Hippocampal formation (tissue), 2 donors: ENCODE results near the gene KRT73.

ENCODE experiments used
- DNase-seq, 2 donors: peaks; one replicate each; lab custom pipeline; 2025; lab: John Stamatoyannopoulos, UW

Gene KRT73

GRCh38 chr12:52570511-52570910 is 47.8 kb downstream of the KRT73 start:
- no peak for DNase-seq

DNA sequence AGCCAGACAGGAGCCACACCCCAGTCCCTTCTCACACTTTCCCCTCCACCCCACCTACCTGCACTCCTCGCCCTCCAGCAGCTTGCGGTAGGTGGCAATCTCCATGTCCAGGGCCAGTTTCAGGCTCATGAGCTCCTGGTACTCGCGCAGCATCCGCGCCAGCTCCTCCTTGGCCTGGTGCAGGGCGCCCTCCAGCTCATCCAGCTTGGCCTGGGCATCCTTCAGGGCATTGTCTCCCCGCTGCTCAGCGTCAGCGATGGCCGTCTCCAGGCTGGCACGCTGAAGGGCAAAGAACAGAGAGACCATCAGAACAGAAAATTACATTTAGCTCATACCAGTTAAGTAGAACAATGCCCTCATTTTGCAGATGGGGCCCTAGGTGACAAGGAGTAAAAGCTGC is 50.2 kb downstream of the KRT73 start:
- DNase-seq: peak in 1 of 2 donors; percentile 6

- DNase-seq: no peak
These were observed 51.5 kb downstream of the KRT73 start for GRCh38 chr12:52566847-52567291.

DNA sequence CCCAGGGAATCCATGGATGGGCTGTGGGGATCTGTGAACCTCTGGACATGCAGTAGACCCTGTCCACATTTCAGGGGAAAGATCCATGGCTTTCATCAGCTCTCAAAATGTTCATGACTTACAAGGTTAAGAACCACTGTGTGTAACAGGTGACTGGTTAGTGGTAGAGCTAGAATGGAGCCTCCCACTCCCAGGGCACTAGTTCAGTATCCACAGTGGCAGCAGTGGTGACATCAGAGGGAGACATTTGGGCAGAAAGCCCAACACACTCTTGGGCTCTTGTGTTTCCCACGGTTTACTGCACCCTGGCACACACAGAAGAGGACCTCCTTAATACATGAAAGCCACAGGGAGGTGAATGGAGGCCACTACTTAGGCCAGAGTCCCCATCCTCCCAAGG is 53.8 kb downstream of the KRT73 start:
- DNase-seq: no peak

DNA sequence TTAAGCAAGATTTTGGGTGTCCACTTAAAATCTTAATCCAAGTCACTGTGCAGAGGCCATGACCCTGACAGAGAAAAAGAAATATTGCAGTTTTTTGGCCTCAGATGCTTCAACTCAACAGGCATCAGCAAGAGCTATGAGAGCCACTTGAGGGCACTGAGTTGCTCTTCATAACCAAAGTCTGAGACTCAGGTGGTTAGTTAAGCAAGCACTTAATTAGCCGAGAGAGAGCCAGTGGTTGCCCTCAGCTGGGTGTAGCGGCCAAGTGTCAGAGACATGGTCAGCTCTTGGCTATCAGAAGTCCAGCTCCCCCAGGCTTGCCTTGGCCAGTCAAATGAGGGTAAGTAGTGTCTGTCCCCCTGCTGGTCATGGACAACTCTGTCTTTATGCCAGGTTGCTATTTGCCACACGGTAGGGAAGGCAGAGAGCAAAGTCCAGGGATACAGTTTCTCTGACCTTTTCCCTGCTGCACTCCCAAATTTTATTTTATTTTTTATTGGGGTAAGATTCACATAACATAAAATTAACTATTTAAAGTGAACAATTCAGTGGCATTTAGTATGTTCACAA is 56.4 kb downstream of the KRT73 start:
- DNase-seq: no peak

DNA sequence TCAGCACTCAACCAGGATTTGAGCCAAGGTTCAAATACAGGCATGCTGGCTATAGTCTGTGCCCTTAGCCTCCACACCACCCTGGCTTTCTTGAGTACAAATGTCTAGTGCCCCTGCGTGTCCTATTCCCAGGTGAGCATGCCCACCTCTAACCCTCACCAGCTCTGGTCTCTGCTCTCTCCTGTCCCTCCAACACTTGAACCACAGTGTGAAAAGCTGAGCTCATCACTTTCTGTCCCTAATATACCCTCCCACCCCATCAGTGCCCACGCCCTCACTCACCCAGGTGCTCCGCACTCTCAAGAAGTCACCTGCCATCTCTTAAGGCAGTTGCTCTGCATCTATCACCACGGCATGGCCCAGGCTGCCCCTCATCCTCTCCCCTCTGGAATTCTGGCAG is 58.4 kb downstream of the KRT73 start:
- DNase-seq: no peak

- no peak for DNase-seq
These were observed 59.4 kb downstream of the KRT73 start for GRCh38 chr12:52558781-52559445.
